ENCODE results near the gene ITPKB.

Gene ITPKB

DNA sequence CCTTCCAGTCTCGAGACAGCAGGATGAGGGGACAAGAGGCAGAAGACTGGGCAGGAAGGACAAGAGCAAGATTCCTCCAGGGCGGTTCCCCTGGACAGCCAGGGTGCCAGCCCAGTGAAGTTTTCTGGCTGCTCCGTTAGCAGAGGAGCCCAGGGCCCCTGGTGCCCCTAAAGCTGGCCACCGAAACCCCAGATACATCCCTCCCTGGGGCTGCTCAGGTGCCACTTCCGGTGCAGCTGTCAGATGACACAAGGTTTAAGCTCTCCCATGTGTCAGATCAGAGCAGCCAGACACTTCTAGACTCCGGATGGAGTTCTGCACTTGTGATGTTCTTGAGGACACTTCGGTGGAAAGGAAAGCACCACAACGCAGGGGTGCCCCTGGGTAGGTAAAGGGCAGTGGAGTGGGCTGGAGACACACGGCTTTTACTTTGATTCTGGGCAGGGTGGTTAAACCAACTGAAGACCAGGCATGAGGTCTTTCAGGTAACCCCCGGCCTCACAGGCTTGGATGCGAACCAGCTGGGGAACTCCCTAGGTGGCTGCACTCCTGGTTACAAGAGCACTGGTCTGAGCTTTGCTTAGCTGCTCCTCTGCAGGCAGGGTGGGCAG lies 85.7 kb downstream of the ITPKB start:
- DNase-seq (ENCODE audit: low read depth in 4 of 4, low spot score in 1 of 4), result no peak

- no peak for DNase-seq (ENCODE audit: low read depth in 4 of 4, low spot score in 1 of 4)
Observed at GRCh38 chr1:226652613-226653012, 86.5 kb downstream of the ITPKB start.

GRCh38 chr1:226651732-226652105 lies 87.4 kb downstream of the ITPKB start:
- no peak for DNase-seq (ENCODE audit: low read depth in 4 of 4, low spot score in 1 of 4)

GRCh38 chr1:226651041-226651731 lies 87.9 kb downstream of the ITPKB start:
- DNase-seq (ENCODE audit: low read depth in 4 of 4, low spot score in 1 of 4), result no peak

- DNase-seq (ENCODE audit: low read depth in 4 of 4, low spot score in 1 of 4), result no peak
Observed at GRCh38 chr1:226650236-226650841, 88.7 kb downstream of the ITPKB start.

DNA sequence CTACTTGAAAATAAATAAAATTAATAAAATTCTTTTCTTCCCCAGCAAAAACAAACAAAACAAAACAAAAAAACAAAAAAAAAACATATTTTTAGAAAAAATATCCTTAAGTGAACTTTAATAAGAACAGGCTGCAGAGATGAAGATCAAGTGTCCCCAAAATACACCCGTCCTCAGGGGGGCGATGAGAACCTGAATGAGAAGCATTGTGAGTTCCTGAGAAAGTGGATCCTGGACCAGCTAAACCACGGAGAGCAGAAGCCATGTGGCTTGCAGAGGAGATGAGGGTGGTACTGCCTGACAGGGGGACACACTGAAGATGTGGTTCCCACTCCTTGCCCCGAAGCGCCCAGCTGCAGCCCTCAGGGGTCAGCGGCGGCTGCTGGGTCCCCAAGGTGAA lies 89.3 kb downstream of the ITPKB start:
- no peak for DNase-seq (ENCODE audit: low read depth in 4 of 4, low spot score in 1 of 4)

DNA sequence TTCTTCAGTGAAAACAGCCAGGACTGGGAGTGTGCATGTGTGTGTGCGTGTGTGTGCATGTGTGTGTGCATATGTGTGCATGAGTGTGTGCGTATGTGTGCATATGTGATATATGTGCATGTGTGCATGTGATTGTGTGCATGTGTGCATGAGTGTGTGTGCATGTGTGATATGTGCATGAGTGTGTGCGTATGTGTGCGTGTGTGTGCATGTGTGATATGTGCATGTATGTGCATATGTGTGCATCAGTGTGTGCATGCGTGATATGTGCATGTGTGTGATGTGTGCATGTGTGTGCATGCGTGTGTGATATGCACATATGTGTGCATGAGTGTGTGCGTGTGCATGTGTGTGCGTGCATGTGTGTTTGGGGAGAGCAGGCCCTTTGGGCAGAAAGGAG lies 89.8 kb downstream of the ITPKB start:
- no peak for DNase-seq (ENCODE audit: low read depth in 4 of 4, low spot score in 1 of 4)

GRCh38 chr1:226648421-226648820 lies 90.7 kb downstream of the ITPKB start:
- DNase-seq (ENCODE audit: low read depth in 4 of 4, low spot score in 1 of 4), result no peak

DNA sequence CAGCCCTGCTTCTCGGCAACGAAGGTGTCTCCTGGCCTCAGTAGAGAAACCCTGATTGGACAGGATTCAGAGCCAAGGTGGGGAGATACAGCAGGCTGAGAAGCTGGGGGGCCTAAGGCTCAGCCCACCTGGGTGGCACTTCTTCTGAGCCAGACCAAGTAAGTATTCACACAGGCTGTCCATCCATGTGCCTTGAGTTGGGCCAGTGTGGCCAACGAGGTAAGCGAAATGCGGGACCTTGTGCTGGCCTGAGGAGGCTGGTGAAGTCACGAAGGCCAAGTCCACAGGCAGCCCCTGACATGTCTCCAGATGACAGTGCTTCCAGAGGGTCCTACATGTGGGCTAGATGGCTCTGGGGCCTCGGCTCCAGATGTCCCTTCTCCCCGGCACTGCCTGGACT lies 91.4 kb downstream of the ITPKB start:
- no peak for DNase-seq (ENCODE audit: low read depth in 4 of 4, low spot score in 1 of 4)

DNA sequence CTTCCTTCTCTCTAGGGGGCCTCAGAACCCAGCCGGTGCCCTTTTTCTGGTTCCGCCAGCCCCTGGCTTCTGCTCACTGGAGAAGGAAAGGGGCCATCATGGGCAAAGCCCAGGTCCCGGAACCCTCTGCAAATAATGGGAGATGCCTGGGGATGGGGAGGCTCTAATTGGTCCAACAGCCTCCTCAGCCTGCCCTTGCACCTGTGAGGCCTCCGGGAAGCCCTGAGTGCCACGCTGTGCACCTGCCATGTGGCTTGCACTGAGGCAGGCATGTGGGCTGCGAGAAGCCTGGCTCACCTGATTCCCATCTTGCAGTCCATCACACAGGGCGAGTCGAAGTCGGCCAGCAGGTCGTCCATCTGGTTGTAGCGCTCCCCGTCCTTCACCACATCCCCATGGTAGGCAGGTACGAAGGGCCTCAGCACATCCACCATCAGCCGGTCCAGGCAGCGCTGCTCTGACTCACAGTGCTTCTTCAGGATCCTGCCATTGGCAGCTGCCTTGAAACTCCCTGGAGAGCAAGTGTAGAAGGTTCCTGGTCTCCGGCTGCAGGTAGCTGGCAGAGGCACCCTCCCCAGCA lies 92.1 kb downstream of the ITPKB start:
- DNase-seq (ENCODE audit: low read depth in 4 of 4, low spot score in 1 of 4), result no peak

DNA sequence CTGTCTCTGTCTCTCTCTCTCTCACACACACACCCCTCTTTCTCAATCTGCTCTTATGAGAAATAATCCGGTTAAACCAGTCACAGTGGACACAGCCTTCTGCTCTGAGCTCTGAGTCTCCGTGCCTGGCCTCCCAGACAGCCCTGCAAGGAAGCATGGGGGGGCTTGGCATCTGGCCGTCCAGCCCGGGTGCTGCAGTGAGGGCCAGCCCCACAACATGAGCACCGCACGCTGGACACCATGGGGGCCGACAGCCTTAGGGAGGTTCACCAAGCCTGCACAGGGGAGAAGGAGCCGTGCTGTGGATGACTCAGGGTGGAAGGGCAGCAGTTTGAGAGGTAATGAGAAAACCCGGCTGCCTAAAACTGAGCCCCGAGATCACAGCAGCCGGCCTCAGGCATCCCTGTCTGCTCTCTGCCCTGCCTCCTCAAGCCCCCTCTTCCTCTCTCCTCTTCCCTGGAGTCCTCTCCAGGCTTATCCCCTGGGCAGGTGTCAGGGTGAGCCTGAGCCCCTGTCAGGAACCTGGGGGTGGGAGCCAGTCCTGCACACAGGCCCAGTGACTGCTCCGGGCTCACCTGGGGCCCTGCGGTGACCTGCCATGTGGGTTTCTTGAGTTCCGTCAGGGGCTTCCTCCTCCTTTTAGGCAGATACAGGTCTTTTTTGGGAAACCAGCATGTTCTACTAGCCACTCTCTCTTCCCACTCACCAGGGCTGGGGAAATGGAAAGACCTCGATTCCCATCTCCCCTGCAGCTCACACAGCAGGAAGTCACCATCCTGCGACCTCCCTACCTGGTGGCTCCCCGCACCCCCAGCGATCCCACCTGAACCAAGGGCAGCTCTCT lies 92.8 kb downstream of the ITPKB start:
- DNase-seq (ENCODE audit: low read depth in 4 of 4, low spot score in 1 of 4), result no peak

DNA sequence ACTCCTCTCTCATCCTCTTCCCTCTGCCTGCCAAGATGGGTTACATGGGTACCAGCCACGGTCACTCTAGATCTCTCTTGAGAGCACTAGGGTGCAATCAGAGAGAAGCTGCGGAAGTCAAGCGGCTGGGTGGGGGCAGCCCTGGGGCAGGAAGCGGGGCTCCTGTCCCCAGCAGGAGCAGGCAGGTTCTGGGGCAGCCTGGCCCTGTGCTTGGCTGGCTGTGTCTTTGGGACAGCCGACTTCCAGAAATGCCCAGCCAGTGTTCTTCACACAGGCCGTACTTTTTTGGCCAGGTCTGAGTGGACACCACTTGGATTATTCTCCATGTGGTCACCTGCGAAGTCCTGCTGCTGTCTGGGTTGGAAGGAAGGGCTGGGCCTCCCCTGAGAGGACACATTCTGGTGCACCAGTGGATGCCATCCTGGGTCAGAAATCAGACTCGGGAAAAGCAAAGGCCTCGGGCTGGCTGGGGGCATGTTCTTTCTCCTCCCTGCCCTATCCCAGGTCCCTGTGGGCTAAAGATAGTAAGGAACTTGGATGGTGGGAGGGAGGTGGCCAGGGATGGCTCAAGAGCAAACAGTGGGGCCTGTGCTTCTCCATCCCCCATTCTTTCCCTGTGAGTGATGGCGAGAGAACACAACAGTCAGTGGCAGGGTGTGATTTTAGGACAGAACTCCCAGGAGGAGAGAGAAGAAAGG lies 93.7 kb downstream of the ITPKB start:
- no peak for DNase-seq (ENCODE audit: low read depth in 4 of 4, low spot score in 1 of 4)

GRCh38 chr1:226644541-226645176 lies 94.4 kb downstream of the ITPKB start:
- no peak for DNase-seq (ENCODE audit: low read depth in 4 of 4, low spot score in 1 of 4)

- DNase-seq (ENCODE audit: low read depth in 4 of 4, low spot score in 1 of 4), result no peak
Observed at GRCh38 chr1:226643611-226644540, 95.2 kb downstream of the ITPKB start.

- DNase-seq (ENCODE audit: low read depth in 4 of 4, low spot score in 1 of 4), result peak in 2 of 4 experiments; percentile 54 to 72
Observed at GRCh38 chr1:226643177-226643576, 95.9 kb downstream of the ITPKB start.

DNA sequence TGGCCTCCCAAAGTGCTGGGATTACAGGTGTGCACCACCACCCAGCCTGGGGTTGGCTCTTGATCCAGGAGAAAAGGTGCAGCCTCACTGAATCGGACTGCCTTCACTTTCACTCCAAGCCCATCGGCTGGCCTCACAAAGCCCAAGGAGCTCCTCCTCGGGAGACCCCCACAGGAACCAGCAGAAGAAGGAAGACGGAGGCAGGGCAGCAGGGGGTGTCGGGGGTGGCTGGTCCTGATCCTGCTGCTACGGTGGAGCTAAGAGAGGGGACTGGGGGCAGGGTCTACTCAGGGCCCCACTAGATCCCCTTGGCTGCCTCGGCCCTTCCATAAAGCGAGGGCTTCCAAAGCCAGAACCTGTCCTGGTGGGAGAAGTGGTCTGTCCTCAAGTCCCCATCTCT lies 96.7 kb downstream of the ITPKB start:
- DNase-seq (ENCODE audit: low read depth in 4 of 4, low spot score in 1 of 4), result no peak

DNA sequence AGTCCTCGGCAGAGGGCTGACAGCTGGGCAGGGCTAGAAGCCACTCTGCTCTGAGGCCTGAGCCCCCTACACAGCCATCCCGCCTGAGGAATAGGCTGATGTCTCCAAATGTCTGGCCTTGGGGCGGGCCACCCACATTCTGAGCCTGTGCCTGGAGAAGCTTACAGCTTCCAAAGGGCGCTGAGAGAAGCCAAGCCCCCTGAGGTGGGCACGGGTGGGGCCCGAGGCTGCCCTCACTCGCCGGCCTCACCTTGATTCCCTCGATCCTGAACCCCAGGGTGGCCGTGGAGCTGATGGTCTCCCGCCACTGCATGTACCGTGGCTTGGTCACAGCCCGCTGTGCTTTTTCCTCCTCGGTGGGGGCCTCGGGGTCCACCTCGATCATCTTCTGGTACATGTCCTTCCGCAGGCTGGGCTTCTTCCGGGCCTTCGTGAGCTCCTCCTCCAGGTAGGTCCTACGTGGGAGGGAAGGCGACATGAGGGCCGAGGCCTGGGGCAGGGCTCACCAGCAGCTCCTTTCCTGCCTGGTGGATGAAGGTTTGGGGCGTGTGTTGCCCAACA lies 97.3 kb downstream of the ITPKB start:
- DNase-seq (ENCODE audit: low read depth in 4 of 4, low spot score in 1 of 4), result no peak

- DNase-seq (ENCODE audit: low read depth in 4 of 4, low spot score in 1 of 4), result no peak
Observed at GRCh38 chr1:226640321-226641136, 98.6 kb downstream of the ITPKB start.

Measured in stimulated activated CD4-positive, alpha-beta T cell treated with anti-CD3 and anti-CD28 coated beads, Interleukin-1b, Interleukin-23, amount 100 ng/mL, for 24 hours (primary cell).